ENCODE data around the gene ITGB6. TPM values are rescaled to one million over a fixed set of nuclear protein-coding genes. Genes with fewer than 3 reads are reported as not detected.
A peak's percentile ranks its signal among the peaks of the same experiment; 100 is the strongest.

The ITGB6 gene
- total and polyA plus RNA-seq, 2 experiments from 2014 or later, result 0.12 to 0.31 TPM

GRCh38 chr2:160064916-160065315 lies 135.2 kb downstream of the ITGB6 start:
- no peaks in the 10 kb centered on the region for H3K4me1 ChIP-seq (ENCODE audit: low read depth)
- no peak overlapping the region for H3K4me3 ChIP-seq
- H3K27me3 ChIP-seq, result peaks cover 42% of the 10 kb centered on the region
- no peaks in the 10 kb centered on the region for H3K9me3 ChIP-seq (ENCODE audit: low read depth)
- no peaks in the 10 kb centered on the region for H3K36me3 ChIP-seq
- no peak for DNase-seq (ENCODE audit: low read depth in 1 of 2, low spot score in 1 of 2)
- H3K27ac ChIP-seq, result no peak overlapping the region
- TF ChIP-seq CTCF (IDR thresholded peaks at IDR 0.05; ENCODE audit: low read depth, low read length), result no peak

- DNase-seq (ENCODE audit: low read depth in 1 of 2, low spot score in 1 of 2), result no peak
- H3K4me3 ChIP-seq, result no peak overlapping the region
- H3K36me3 ChIP-seq, result no peaks in the 10 kb centered on the region
- H3K9me3 ChIP-seq (ENCODE audit: low read depth), result no peaks in the 10 kb centered on the region
- no peaks in the 10 kb centered on the region for H3K4me1 ChIP-seq (ENCODE audit: low read depth)
- H3K27me3 ChIP-seq, result peaks cover 43% of the 10 kb centered on the region
- TF ChIP-seq CTCF (IDR thresholded peaks at IDR 0.05; ENCODE audit: low read depth, low read length), result no peak
- H3K27ac ChIP-seq, result no peak overlapping the region
These were observed 136.0 kb downstream of the ITGB6 start for GRCh38 chr2:160063879-160064612.

GRCh38 chr2:160063271-160063670 lies 136.8 kb downstream of the ITGB6 start:
- Histone ChIP-seq H3K36me3 (no peaks in the 10 kb centered on the region), H3K27ac (no peak overlapping the region), H3K9me3 (ENCODE audit: low read depth) (no peaks in the 10 kb centered on the region), H3K4me1 (ENCODE audit: low read depth) (no peaks in the 10 kb centered on the region), H3K4me3 (no peak overlapping the region), H3K27me3 (peaks cover 43% of the 10 kb centered on the region)
- no peak for TF ChIP-seq CTCF (IDR thresholded peaks at IDR 0.05; ENCODE audit: low read depth, low read length)
- DNase-seq (ENCODE audit: low read depth in 1 of 2, low spot score in 1 of 2), result peak in 1 of 2 donors; percentile 13

GRCh38 chr2:160062292-160063005 lies 137.6 kb downstream of the ITGB6 start, which contains the start of gene PLA2R1:
Gene PLA2R1 (minus strand): TSS chr2:160062615. CDS start chr2:160062403, 212 bp downstream.
- TF ChIP-seq CTCF (IDR thresholded peaks at IDR 0.05; ENCODE audit: low read depth, low read length), result no peak
- peak; percentile 58 to 59 for DNase-seq (ENCODE audit: low read depth in 1 of 2, low spot score in 1 of 2)
- Histone ChIP-seq H3K4me1 (ENCODE audit: low read depth) (no peaks in the 10 kb centered on the region), H3K27me3 (peaks cover 43% of the 10 kb centered on the region), H3K27ac (no peak within 1 kb of the TSS), H3K9me3 (ENCODE audit: low read depth) (no peaks in the 10 kb centered on the region), H3K4me3 (peak within 1 kb of the TSS; percentile 46), H3K36me3 (no peaks in the 10 kb centered on the region)

- Histone ChIP-seq H3K36me3 (no peaks in the 10 kb centered on the region), H3K4me3 (peak overlapping the region; percentile 46), H3K9me3 (ENCODE audit: low read depth) (no peaks in the 10 kb centered on the region), H3K27me3 (peaks cover 43% of the 10 kb centered on the region), H3K4me1 (ENCODE audit: low read depth) (no peaks in the 10 kb centered on the region), H3K27ac (no peak overlapping the region)
- DNase-seq (ENCODE audit: low read depth in 1 of 2, low spot score in 1 of 2), result peak in 1 of 2 donors; percentile 25
- TF ChIP-seq CTCF (IDR thresholded peaks at IDR 0.05; ENCODE audit: low read depth, low read length), result no peak
These were observed 138.2 kb downstream of the ITGB6 start for GRCh38 chr2:160061944-160062291.
